Body of pancreas (tissue), 4 donors: ENCODE data around the gene OR51B4. TPM values are rescaled to one million over a fixed set of nuclear protein-coding genes. Genes with fewer than 3 reads are reported as not detected.
"Not testable (repeated sequence)": the region's sequence is repeated elsewhere in the genome, so short reads cannot be mapped to it uniquely, and the experiment has no call there.

Experiments used
- ATAC-seq: fragments of 150-250 bp; one replicate; pipeline ENCODE4 v1.9.1; 2016
- DNase-seq, 4 donors: peaks; one replicate each; pipeline ENCODE4 v3.0.0-alpha.2; 2019
- H3K27ac ChIP-seq, 4 donors: fragments of 200-600 bp; sonication (generic); 1 replicate in 3 of 4; 2 replicates in 1 of 4; pipeline versions ENCODE4 v1.5.1 to v1.6.1; 2016 to 2019; ENCODE audit warnings: mild to moderate bottlenecking in 1 of 4, mixed read lengths in 1 of 4, moderate library complexity in 1 of 4
- H3K27me3 ChIP-seq, 2 donors: fragments of 200-600 bp; sonication (generic); one replicate each; pipeline ENCODE4 v1.6.0; 2016; ENCODE audit warnings: mild to moderate bottlenecking in 1 of 2
- H3K36me3 ChIP-seq, 2 donors: fragments of 200-600 bp; sonication (generic); replicated peaks in 1 of 2; 2 replicates each; pipeline ENCODE4 v1.5.1; 2016; ENCODE audit warnings: low read depth in 2 of 2; ENCODE audit not compliant: insufficient read depth in 1 of 2
- H3K4me1 ChIP-seq: fragments of 200-600 bp; sonication (generic); one replicate; pipeline ENCODE4 v1.6.0; 2016
- H3K4me3 ChIP-seq, 2 donors: fragments of 200-600 bp; sonication (generic); 1 replicate in 1 of 2; 2 replicates in 1 of 2; pipeline ENCODE4 v1.5.1; 2016 to 2019
- H3K9me3 ChIP-seq, 3 donors: fragments of 200-600 bp; sonication (generic); 1 replicate in 2 of 3; 2 replicates in 1 of 3; pipeline ENCODE4 v1.5.1; 2016
- CTCF ChIP-seq, 7 experiments: fragments of 450-650 bp in 4 of 7; fragments of 200-600 bp in 3 of 7; sonication (generic) in 3 of 7; IDR thresholded peaks; one replicate each; pipeline ENCODE4 v1.5.1; 2016 to 2019; ENCODE audit warnings: antibody characterized with exemption in 7 of 7
- POLR2A ChIP-seq, 3 donors: fragments of 450-650 bp; IDR thresholded peaks; one replicate each; pipeline ENCODE4 v1.6.1; 2016; ENCODE audit warnings: antibody characterized with exemption in 3 of 3, mild to moderate bottlenecking in 2 of 3
- WGBS, 2 donors: methylation state at CpG; one replicate each; pipeline ENCODE4 v1.1.5; 2017; 5-methylcytosine and 5-hydroxymethylcytosine counted together
- intact Hi-C: fragments of 100-400 bp; cut with DNase I; formaldehyde crosslinking; loops from one replicate; pipeline ENCODE4 v1.15.1; 2023
- total RNA-seq, 2 donors: library from RNA; depleted of rRNA; stranded (reverse); fragments of >200 nt; gene quantifications; one replicate each; pipeline ENCODE4 v1.1.0, GENCODE V29; 2016

The OR51B4 gene
- total RNA-seq, 2 donors from 2014 or later, result 0.52 to 0.66 TPM

- DNase-seq (no peak), ATAC-seq (no peak)
- H3K27me3 ChIP-seq, result no peaks in the 10 kb centered on the region
- no peaks in the 10 kb centered on the region for H3K9me3 ChIP-seq
- TF ChIP-seq CTCF (IDR thresholded peaks at IDR 0.05), result no peak
- TF ChIP-seq POLR2A (IDR thresholded peaks at IDR 0.05), result no peak
- no peaks in the 10 kb centered on the region for H3K4me1 ChIP-seq
- 96 to 100% methylated on average over 1 of the region's 1 CpG for WGBS, 2 donors
- intact Hi-C loops, result no loop called here
- H3K4me3 ChIP-seq, result no peak overlapping the region
- no peak overlapping the region for H3K27ac ChIP-seq
- H3K36me3 ChIP-seq, result no peaks in the 10 kb centered on the region
Measured at GRCh38 chr11:5304046-5304445, 2.3 kb upstream of the OR51B4 start.

GRCh38 chr11:5303626-5304025 is 1.9 kb upstream of the OR51B4 start:
- ATAC-seq (no peak), DNase-seq (no peak)
- intact Hi-C loops, result no loop called here
- Histone ChIP-seq H3K9me3 (no peaks in the 10 kb centered on the region), H3K27ac (no peak overlapping the region), H3K4me3 (no peak overlapping the region), H3K36me3 (no peaks in the 10 kb centered on the region), H3K4me1 (no peaks in the 10 kb centered on the region), H3K27me3 (no peaks in the 10 kb centered on the region)
- WGBS, 2 donors, result 77 to 79% methylated on average over 5 of the region's 5 CpGs
- TF ChIP-seq CTCF (IDR thresholded peaks at IDR 0.05) (no peak), POLR2A (IDR thresholded peaks at IDR 0.05) (no peak)

GRCh38 chr11:5300251-5300650 is 1.5 kb downstream of the OR51B4 start:
- ATAC-seq, result no peak
- Histone ChIP-seq H3K27me3 (no peaks in the 10 kb centered on the region), H3K36me3 (no peaks in the 10 kb centered on the region), H3K9me3 (no peaks in the 10 kb centered on the region), H3K4me1 (no peaks in the 10 kb centered on the region), H3K27ac (no peak overlapping the region), H3K4me3 (no peak overlapping the region)
- no peak for DNase-seq
- intact Hi-C loops, result no loop called here
- no peak for TF ChIP-seq POLR2A (IDR thresholded peaks at IDR 0.05)
- 35 to 51% methylated on average over 3 of the region's 3 CpGs for WGBS, 2 donors

GRCh38 chr11:5298451-5298850 is 3.3 kb downstream of the OR51B4 start:
- intact Hi-C loops, result no loop called here
- H3K27ac ChIP-seq, result no peak overlapping the region
- H3K4me1 ChIP-seq, result no peaks in the 10 kb centered on the region
- no peaks in the 10 kb centered on the region for H3K9me3 ChIP-seq
- no peak for ATAC-seq
- H3K27me3 ChIP-seq, result no peaks in the 10 kb centered on the region
- no peaks in the 10 kb centered on the region for H3K36me3 ChIP-seq
- WGBS, 2 donors, result 56 to 67% methylated on average over 1 of the region's 1 CpG
- no peak for DNase-seq
- TF ChIP-seq CTCF (IDR thresholded peaks at IDR 0.05), result no peak
- no peak for TF ChIP-seq POLR2A (IDR thresholded peaks at IDR 0.05)
- no peak overlapping the region for H3K4me3 ChIP-seq

GRCh38 chr11:5297721-5298323 is 3.9 kb downstream of the OR51B4 start:
- Histone ChIP-seq H3K27ac (no peak overlapping the region), H3K36me3 (no peaks in the 10 kb centered on the region), H3K27me3 (no peaks in the 10 kb centered on the region), H3K9me3 (no peaks in the 10 kb centered on the region), H3K4me3 (no peak overlapping the region), H3K4me1 (no peaks in the 10 kb centered on the region)
- ATAC-seq (no peak), DNase-seq (no peak)
- 55 to 59% methylated on average over 4 of the region's 4 CpGs for WGBS, 2 donors
- TF ChIP-seq CTCF (IDR thresholded peaks at IDR 0.05) (no peak), POLR2A (IDR thresholded peaks at IDR 0.05) (no peak)
- intact Hi-C loops, result no loop called here

- H3K9me3 ChIP-seq, H3K4me3 ChIP-seq, H3K36me3 ChIP-seq, H3K27ac ChIP-seq, ATAC-seq, intact Hi-C loops, H3K4me1 ChIP-seq, H3K27me3 ChIP-seq, DNase-seq: not testable (repeated sequence)
- WGBS, 2 donors, result 85 to 91% methylated on average over 7 to 20 of the region's 41 CpGs
Measured at GRCh38 chr11:5294342-5294995, 7.3 kb downstream of the OR51B4 start.
